C1 segment of cervical spinal cord (tissue), 14 donors: ENCODE measurements around the gene SYNPO2.
"Not testable (repeated sequence)": the region's sequence is repeated elsewhere in the genome, so short reads cannot be mapped to it uniquely, and the experiment has no call there.

Experiments
- DNase-seq, 14 donors: peaks; one replicate each; lab custom pipeline; 2025; lab: John Stamatoyannopoulos, UW

The SYNPO2 gene

DNA sequence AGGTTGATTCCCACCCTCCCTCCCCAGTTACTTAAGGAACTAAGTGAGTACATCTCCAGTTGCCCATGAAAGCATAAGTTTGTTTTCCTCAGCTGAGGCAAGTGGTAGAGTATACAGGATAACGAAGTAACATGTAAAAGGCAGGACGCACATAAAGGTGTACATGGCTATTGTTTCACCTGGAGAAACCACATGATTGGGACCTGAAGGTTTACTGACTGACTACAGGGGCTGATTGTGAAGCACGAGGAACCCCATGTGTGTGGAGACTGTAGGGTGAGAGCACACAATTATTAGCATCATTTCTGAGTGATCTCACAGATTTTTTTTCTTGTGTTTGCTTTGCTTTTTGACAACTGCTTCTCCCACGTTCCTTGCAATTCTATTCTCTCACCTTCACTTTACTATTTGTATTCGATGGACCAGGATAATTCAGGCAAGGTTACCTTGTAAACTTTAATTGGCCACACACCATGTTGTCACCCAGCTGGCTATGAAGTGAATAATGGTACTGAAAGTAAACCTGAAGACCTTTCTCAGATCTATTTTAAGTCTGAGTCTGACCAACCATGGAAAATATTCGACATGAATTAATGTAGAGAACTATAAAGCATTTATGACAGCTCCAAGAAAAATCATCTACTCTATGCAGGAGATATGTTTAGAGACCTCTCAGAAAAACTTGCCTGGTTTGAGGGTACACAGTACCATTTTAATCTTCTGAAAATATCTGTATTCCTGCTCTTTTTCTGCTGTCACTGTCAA lies 144.4 kb downstream of the SYNPO2 start:
- no peak for DNase-seq

DNA sequence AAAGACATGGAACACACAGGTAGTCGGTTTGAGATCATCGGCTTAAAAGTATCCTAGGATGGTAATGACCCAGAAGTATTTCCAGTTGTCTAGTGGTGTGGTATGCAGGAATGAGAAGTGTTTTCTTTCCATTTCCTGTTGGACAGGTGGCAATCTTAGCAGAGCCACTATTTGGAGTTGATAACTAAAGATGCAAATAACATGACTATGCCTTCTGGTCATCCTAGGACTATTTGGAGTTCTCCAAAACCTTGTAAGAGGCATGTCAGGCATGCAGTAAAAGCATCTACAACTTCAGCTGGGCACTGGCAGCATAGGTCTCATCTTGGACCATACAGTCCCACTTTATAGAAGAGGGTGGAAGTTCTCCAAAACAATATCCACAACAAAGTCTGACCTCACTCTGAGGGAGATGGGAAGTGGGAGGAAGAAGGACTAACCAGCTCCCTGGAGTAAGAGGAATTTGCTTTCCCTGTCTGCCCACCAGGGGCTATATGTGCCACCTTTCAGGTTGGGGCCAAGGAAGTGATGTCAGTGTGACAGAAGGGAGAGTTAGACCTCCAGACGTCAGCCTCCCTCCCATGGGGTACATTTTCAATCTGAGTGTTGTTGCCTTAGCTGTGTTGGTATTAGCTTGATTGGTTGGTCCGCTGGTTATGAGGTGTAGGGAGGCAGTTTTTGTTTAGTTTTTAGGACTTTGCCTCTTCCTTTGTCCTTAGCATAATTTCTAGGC lies 145.8 kb downstream of the SYNPO2 start:
- DNase-seq: no peak

DNA sequence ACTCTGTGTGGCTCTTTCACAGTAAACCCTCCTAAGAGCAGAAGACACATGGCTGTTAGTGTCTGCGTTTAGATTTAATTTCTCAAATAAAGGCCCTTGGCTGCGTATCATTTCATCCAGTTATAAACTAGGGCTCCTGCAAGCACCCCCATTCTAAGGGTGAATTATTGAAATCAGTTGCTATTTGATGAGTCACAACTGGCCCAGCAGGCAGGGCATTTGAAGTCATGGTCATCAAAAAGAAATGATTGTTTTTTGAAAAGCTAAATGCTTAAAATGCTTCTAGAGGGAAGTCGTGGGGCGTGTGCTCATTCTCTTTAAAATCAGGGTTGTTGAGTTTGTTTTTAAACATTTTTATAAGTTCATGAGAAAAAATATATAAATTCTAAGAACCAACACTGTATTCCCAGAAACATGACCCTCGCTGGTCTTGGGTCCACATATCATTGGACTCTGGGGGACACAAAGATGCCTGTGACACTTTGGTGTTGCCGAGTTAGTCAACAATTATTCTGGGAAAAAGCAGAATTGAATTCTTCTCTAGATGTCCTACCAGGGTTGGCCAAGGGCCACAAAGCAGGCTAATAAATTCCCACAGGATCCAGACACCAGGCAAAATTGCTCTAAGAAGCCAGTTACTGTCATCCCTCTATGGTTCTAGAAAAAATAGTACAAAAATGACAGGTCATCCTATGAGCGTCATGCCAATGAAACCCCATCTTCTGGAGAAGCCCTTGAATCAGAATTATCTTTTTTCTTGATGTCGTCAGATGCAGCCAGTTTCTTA lies 147.5 kb downstream of the SYNPO2 start:
- peak in 1 of 14 donors; percentile 18 for DNase-seq

DNA sequence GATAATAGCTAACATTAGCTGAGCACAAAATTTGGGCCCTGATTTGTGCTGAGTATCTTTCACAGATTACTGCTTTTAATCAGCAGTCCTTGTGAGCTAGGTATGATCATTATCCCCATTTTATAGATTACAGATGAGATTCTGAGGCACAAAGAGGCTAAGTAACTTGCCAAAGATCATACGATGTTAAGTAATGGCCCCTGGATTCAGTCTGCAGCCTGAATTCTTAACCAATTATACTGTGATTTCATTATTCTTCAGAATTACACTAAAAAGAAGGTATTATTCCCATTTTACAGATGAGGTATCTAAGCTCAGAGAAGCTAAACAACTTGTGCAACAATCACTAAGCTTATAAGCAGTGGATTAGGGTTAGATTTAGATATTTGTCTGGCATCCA lies 149.1 kb downstream of the SYNPO2 start:
- DNase-seq: no peak

DNA sequence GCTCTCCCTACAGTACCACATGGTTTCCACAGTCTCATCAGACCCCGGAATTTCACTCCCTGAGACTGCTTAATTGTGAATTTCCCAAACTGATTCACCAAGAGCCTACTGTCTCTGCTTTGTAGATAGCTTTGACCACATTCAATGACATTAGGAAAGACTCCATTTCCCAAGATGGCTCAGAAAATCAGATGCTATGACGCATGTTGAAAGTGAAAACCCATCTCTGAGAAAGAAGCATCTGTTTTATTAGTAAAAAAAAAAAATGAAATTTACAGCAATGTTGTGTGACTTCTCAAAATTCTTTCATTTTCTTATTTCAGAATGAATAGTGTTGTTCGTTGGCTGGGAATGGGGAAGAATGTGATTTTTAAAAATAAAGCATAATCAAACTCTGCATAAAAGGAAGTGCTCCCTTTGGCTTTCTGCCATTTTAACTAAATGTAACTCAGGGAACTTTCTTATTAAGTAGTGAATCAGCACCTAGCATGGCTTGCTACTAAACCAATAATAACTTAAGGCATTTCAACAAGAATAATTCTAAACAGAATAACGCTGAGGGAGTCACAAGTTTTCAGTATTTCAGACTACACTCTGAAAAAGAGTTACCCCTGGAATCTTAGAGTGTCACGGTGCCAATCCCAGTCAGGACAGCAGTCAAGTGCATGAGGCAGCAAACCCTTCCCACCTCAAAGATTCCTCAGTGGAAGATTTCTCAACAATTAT lies 149.6 kb downstream of the SYNPO2 start:
- no peak for DNase-seq

DNA sequence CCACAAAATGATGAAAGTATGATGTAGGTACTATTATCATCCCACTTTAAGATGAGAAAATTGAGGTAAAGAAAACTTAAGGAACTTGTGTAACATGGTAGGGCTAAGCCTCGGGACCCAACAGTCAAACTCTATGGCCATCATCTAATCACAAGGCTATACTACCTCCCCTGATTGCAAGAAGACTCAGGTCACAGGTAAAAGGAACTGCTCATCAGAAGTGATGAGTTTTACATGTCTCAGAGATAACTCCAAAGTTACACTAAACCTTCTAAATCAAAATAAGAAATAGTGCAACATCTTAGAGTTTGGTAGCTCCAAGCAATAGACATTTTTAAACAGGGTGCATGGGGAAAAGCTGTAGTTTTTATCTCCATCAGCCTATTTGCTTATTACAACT lies 150.5 kb downstream of the SYNPO2 start:
- DNase-seq: no peak

DNA sequence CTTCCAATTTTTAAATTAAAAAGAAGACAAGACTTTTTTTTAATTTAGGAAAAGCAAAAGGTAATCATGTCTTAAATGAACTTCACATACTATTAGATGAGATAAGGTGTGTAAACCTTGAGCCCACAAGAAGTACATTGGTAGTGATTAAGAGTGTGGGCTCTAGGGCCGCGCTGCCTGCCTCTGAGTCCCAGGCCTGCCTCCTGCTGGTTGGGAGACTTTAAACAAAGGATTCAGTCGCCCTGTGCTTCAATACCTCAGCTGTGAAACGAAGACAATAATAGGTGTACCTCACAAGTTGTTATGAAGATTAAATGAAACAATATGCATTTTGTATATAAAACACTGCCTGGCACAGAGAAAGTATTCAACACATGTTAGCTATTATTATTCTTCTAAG lies 151.1 kb downstream of the SYNPO2 start:
- no peak for DNase-seq

DNA sequence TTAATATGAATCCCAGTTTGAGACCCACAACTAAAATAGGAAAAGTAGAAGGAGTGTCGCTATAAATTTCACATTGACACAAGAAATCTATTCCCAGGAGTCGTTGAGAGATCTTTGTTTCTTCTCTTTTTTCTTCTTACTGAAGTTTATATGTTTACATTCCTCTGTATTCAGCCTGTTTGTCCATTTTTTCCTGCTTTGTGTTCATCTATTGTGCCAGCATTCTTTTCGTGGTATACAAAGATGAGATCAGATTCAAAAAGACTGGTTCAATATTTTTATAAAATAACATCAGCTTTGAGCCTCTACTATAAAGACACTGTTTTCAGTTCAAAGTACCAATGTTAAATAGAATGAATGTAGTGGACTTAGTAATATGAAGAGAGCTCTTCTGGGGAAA lies 151.6 kb downstream of the SYNPO2 start:
- no peak for DNase-seq

DNA sequence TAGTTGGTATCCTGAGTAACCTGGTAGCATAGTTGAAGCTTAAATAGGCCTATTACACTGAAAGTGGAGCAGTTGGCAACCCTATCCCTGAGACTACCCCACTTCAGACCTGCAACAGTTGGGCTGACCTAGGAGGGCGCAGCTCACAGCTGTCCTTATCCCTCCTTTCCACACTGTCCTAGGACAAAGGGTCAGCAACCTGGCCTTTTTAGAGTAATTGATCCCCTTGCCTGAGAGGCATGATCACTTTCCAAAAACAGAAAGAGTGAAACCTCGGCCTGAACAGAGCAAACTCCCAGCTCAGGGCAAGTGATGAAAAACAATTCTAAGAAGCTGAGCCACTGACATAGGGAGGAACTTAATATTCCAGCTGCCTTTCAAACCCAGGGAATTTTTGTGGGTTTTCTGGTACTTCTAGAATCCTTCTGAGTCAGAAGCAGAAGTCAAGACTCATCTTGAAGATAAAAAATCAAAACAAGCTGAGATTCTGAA lies 152.1 kb downstream of the SYNPO2 start:
- peak in 1 of 14 donors; percentile 27 for DNase-seq

DNA sequence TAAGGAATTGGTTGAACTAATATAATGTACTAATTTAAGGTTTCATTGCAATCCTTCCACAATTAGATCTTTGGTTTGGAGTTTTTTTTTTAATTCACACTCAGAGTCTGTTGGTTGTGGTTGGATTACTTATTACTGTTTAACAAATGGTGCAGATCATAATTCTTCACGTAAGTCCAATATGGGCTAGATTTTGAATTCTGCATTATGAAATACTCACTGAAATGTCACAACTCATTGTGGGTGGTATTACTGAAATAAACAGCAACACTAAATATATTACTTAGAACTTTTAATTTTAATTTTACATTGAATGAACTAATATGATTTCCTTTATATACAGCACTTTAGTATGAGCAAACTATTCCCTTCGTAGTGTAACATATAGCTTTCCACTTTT lies 152.7 kb downstream of the SYNPO2 start:
- DNase-seq: no peak

DNA sequence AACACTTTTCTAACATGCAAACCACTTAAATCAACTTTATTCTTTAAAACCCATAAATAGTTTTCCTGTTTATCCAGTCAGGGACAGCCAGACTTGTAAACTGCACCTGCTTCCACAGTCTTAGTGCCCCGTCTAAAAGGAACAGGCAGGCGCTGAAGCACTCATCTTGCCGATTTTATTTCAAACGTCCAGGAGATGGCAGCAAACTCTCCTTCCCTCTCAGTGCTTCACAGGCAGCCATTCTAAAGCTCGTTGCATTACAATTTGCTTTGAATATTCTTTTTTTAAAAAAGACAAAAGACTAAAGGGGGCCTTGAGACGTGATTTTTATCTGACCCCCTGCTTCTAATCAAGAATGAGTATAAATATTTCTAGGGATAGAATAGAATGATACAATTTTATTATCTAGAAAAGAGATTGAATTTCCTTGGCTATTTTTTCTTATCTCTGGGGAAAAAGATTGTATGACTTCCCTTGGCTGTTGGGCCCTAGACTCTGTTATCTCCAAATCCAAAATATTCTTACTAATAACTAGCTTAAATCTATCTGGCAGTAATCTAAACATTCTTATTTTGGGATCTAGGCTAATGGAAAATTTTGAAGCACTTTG lies 153.4 kb downstream of the SYNPO2 start:
- peak in 5 of 14 donors; percentile 7 to 45 (median 24) for DNase-seq

DNA sequence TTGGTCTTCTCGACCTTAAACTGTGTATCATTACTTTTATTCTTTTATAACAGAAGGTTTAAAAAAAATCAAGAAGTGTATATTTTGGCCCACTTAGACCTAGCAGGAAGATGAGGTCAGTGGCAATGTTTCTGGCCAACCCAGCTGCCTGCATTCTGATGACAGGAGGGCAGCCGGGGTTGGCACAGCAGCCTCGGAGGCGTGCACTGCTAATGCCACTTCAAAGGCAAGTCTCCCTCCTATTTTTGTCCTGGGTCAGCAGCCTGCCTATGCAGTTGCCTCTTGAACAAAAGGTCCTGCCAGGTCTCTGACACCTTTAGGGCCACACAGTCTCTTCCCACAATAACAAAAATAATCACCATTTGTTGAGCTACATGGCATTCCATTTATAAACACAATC lies 157.6 kb downstream of the SYNPO2 start:
- peak in 2 of 14 donors; percentile 9 to 11 for DNase-seq

DNA sequence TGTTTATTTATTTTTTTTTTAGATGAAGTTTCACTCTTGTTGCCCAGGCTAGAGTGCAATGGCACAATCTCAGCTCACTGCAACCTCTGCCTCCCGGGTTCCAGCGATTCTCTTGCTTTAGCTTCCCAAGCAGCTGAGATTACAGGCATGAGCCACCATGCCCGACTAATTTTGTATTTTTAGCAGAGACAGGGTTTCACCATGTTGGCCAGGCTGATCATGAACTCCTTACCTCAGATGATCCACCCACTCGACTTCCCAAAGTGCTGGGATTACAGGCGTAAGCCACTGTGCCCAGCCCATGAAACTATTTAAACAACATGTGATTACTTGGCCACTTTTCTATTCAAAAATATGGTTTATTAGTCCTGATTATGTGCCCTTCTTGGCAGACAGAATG lies 158.4 kb downstream of the SYNPO2 start:
- not testable (repeated sequence) for DNase-seq

DNA sequence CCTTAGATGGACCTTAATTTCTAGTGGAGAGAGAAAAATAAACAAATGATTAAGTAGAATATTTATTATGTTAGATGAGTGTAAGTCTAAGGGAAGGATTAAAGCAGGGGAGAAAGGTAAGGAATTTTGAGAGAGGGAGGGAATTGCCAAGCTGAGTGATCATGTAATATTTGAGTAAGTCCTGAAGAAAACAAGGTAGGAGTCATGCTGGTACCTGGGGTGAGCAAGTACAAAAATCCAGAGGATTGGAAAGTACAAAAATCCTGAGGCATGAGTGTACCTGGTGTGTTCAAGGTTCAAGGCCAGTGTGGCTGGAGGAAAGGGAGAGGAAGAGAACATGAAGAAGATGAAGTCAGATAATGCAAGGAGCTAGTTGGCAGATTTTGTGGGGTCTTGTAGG lies 159.8 kb downstream of the SYNPO2 start:
- DNase-seq: no peak

DNA sequence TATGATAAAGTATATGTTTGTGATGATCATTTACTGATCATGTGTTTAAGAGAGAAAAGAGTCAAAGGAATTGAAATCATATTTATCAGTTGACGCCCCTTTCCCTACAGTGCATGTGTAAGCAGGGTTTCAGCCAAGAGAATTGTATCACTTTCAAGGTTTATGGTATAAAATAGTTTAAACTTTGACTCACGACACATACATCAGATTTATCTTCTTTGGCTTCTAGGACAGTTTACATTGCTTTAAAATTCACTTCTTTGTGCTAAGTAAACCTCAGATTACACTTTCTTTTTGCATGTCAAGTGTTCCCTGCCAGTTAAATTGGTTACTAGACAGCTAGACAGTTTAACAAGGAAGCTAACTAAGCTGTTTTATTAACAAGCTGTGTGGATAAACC lies 160.7 kb downstream of the SYNPO2 start:
- no peak for DNase-seq

DNA sequence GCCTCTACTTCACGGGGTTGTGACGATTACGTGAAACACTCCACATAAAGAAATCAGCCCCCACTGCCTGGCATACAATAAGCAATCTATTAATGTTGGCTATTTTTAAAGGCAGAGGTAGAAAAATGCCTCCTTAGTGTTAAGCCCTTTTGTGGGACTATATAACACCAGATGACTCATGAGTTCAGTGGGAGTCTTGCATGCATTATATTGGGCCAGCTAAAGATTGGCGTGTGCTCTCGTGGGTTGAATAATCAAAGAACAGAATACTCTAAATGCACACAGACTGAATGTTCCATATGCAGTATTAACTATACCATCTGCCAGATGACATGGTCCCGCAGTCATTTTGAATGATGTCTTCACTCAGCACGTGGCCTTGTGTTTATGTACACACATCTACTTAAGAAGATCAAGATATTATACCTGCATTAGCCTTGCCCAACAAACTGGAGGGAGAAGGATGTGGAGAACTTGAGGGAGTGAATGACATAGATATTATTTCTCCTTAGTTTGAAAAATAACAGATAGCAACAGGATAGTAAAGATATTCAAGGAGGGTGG lies 162.0 kb downstream of the SYNPO2 start:
- DNase-seq: no peak

DNA sequence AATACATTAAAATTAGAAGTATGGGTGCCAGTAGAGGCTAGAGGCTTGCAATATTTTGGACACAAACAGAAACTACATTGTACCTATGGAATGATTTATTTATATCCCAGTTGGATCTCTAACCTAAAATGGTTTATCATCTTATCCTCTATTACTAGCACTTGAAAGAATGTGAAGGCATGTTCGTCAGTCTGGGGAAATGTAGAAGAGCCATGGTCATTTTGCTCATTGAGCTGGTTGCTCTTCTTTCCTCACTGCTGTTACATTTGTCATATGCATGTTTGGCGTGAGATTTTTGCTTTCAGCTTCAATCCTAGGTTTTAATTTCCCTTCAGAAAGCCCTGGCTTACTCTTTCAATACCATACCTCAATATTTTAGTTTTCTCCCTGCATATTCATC lies 164.6 kb downstream of the SYNPO2 start:
- no peak for DNase-seq

DNA sequence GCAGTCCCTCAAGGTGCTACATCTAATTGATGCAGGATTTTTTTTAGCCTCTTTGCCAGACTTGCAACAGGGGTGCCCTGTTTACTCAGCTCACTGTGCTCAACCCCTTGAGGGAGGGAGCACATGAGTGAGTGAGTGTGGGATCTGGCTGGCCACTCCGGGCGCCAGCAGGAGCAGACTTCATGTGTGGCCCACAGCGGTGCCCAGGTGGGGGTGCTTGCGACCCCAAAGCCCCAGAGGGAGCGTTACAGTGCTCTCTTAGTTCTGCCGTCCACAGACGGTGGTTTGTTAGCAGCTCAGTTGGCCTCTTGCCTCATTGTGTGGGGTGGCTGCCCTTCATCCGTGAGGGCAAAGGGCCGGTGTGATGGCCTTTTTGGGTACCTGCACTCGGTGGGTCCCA lies 165.3 kb downstream of the SYNPO2 start:
- no peak for DNase-seq

DNA sequence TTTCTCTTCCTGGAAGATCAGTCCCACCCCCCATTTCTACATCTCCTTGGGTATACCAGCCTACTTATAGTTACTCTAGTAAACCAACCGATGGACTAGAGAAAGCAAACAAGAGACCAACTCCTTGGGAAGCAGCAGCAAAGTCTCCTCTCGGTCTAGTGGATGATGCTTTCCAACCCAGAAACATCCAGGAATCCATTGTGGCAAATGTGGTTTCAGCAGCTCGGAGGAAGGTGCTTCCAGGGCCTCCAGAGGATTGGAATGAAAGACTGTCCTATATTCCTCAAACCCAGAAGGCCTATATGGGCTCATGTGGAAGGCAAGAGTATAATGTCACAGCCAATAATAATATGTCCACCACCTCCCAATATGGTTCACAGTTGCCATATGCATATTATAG lies 168.8 kb downstream of the SYNPO2 start:
- no peak for DNase-seq

DNA sequence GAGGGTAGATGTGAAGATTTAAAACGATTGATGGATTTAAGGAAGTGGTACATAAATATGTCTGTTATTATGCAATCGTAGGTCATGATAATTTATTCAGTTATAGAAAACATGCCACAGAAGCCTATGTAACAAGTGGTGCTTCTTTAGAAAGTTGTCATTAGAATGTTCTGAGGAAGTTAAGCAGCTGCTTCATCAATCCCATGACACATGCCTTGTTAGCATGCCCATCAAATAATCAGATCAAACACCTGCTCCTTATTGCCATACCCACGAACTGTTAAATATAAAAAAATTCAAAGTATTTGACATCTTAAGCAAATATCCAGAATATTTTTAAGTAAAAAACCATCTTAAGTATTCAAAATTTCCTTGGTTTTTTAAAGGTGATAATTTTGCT lies 170.6 kb downstream of the SYNPO2 start:
- no peak for DNase-seq

DNA sequence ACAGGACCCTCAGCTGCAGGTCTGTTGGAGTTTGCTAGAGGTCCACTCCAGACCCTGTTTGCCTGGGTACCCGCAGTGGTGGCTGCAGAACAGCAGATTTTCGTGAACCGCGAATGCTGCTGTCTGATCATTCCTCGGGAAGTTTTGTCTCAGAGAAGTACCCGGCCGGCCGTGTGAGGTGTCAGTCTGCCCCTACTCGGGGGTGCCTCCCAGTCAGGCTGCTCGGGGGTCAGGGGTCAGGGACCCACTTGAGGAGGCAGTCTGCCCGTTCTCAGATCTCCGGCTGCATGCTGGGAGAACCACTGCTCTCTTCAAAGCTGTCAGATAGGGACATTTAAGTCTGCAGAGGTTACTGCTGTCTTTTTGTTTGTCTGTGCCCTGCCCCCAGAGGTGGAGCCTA lies 178.5 kb downstream of the SYNPO2 start:
- not testable (repeated sequence) for DNase-seq
